Measurements from ENCODE around the gene INIP. TPM values are rescaled to one million over a fixed set of nuclear protein-coding genes. Genes with fewer than 3 reads are reported as not detected.

INIP gene
- total and polyA plus RNA-seq, 2 of the 13 experiments (the other 11 are each of a cell fraction or from before 2014, with no cell fraction given): 13.6 to 28.6 TPM

DNA sequence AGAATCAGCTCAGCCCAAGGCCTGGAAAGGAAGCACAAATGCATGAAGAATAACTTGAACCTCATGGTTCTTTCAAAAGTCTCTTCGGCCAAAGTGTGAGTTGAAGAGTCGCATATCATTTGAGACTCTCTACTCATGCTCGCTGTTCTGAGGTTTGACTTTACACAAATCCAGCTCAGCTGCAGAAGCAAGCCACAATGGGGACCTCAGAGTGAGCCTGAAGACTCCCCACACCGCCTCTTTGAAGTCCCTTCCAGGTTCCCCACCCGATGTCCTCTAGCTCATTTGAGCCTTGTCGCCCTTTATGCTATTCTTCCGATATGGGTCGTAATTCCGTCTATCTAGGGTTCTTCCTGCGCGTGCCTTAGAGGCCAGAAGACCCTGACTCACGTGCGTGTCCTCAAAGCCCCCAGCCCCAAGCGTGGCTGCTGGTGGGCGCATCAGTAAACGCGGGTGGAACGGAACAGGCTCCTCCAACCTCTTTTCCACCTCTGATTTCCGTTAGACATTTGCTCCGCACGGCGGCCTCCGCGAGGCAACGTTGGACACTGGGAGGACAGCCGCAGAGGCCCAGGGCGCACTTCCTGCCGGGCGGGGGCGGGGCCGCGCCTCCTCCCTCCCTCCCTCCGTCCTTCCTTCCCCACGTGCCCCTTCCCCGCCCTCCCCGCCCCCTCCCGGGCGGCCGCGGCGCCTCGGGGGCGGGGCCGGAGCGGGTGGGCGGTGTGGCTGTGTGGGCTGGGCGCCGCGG lies 32.3 kb upstream of the INIP start, which contains the start of gene SNX30:
TSS of gene SNX30 (plus strand) at position 745 of the 748 bp plus-strand sequence. CDS start 242 bp downstream, outside the sequence.
- Histone ChIP-seq H2AFZ (ENCODE audit: low read length) (peak within 1 kb of the TSS; percentile 93), H3K9me3 (ENCODE audit: low read length) (no peaks in the 10 kb centered on the region), H3K79me2 (ENCODE audit: insufficient read depth, low read length) (peaks cover 33% of the 10 kb centered on the region), H3K36me3 (replicated peaks in 1 of 2; ENCODE audit: control insufficient read depth in 1 of 2, insufficient read depth in 2 of 2, low read length in 2 of 2) (no peaks in the 10 kb centered on the region), H3K27ac (ENCODE audit: extremely low read length, insufficient read depth, low read length) (peak within 1 kb of the TSS; percentile 89), H3K4me1 (ENCODE audit: insufficient read depth, low read length) (peaks cover 75% of the 10 kb centered on the region), H3K4me3 (replicated peaks in 1 of 3; ENCODE audit: insufficient read depth in 1 of 3, low read depth in 2 of 3, low read length in 3 of 3) (peak within 1 kb of the TSS; percentile 86 to 97 (median 89)), H3K4me2 (ENCODE audit: low read depth, low read length) (peak within 1 kb of the TSS; percentile 98), H4K20me1 (ENCODE audit: insufficient read depth, low read length) (no peaks in the 10 kb centered on the region), H3K27me3 (ENCODE audit: control insufficient read depth in 1 of 2, insufficient read depth in 2 of 2, low read length in 2 of 2) (no peaks in the 10 kb centered on the region; a peak in 1 of 5 replicates), H3K9ac (ENCODE audit: insufficient read depth, low read depth, low read length) (peak within 1 kb of the TSS; percentile 93)
- ATAC-seq (peak; percentile 79), FAIRE-seq (no peak), DNase-seq (ENCODE audit: low spot score) (peak; percentile 79)
- 1% methylated on average over 35 of the region's 49 CpGs for WGBS (ENCODE audit: low lambda C conversion rate)
- ChIA-PET POLR2A (interaction anchor here (0.5 to 6.0 kb wide), 6 partner anchors 11 to 407 kb away, joined by 3 to 35 read pairs (median 10); partner anchors contain the start of gene INIP), CTCF (ENCODE audit: low intra/inter-chr PET ratio, low total read pairs) (no interaction called here)
- intact Hi-C loops (cut with micrococcal nuclease; ENCODE audit: unreplicated experiment) (no loop called here), in situ Hi-C loops (cut with HindIII; ENCODE audit: extremely low pct_ligation_motif_present, low pct_unique_long_range_greater_than_20kb) (no loop called here)
- TSS peak; percentile 87 for BruUV-seq (replicated peaks)
- TF ChIP-seq ZNF180 (CRISPR knock-in tag; IDR thresholded peaks at IDR 0.05; ENCODE audit: borderline replicate concordance, low read depth) (no peak), UBTF (CRISPR knock-in tag; IDR thresholded peaks at IDR 0.05) (peak; percentile 58), SKI (IDR thresholded peaks at IDR 0.05; ENCODE audit: partially characterized antibody) (no peak), E2F5 (CRISPR knock-in tag; conservative IDR thresholded peaks at IDR 0.05) (no peak), ZBTB46 (CRISPR knock-in tag; IDR thresholded peaks at IDR 0.05; ENCODE audit: borderline replicate concordance) (no peak), PRDM15 (CRISPR knock-in tag; IDR thresholded peaks at IDR 0.05) (no peak), KDM6A (CRISPR knock-in tag; IDR thresholded peaks at IDR 0.05; ENCODE audit: low read depth) (no peak), KDM5A (IDR thresholded peaks at IDR 0.05; ENCODE audit: borderline replicate concordance, low read length) (no peak), ZNF432 (CRISPR knock-in tag; IDR thresholded peaks at IDR 0.05; ENCODE audit: borderline replicate concordance) (no peak), ZFP41 (CRISPR knock-in tag; IDR thresholded peaks at IDR 0.05; ENCODE audit: borderline replicate concordance) (no peak), NCOA5 (CRISPR knock-in tag; IDR thresholded peaks at IDR 0.05) (no peak)
- TF ChIP-seq, protein P1, sequence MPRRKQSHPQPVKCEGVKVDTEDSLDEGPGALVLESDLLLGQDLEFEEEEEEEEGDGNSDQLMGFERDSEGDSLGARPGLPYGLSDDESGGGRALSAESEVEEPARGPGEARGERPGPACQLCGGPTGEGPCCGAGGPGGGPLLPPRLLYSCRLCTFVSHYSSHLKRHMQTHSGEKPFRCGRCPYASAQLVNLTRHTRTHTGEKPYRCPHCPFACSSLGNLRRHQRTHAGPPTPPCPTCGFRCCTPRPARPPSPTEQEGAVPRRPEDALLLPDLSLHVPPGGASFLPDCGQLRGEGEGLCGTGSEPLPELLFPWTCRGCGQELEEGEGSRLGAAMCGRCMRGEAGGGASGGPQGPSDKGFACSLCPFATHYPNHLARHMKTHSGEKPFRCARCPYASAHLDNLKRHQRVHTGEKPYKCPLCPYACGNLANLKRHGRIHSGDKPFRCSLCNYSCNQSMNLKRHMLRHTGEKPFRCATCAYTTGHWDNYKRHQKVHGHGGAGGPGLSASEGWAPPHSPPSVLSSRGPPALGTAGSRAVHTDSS (CRISPR knock-in tag; conservative IDR thresholded peaks at IDR 0.05): no peak
